Stomach (tissue), 4 donors: Measurements from ENCODE around the gene TMPRSS3.

Experiments
- EP300 ChIP-seq: sonication (generic); formaldehyde crosslinking; IDR thresholded peaks from one replicate; pipeline ENCODE4 v1.6.1; 2017; ENCODE audit warnings: antibody characterized with exemption
- POLR2A ChIP-seq, 4 donors: fragments of 450-650 bp; IDR thresholded peaks; one replicate each; pipeline ENCODE4 v1.6.1; 2016; ENCODE audit warnings: antibody characterized with exemption in 4 of 4, control low read depth in 2 of 4, mild to moderate bottlenecking in 1 of 4, moderate library complexity in 1 of 4
- POLR2AphosphoS5 ChIP-seq, 3 donors: sonication (generic); formaldehyde crosslinking; IDR thresholded peaks; one replicate each; pipeline ENCODE4 v1.6.1; 2016; ENCODE audit warnings: antibody characterized with exemption in 3 of 3
- TF ChIP-seq, protein P1 (sequence below), 7 experiments: fragments of 450-650 bp in 4 of 7; fragments of 200-600 bp in 3 of 7; sonication (generic) in 3 of 7; IDR thresholded peaks; one replicate each; pipeline ENCODE4 v1.5.1; 2016 to 2019; ENCODE audit warnings: antibody characterized with exemption in 7 of 7, control low read depth in 2 of 7, mild to moderate bottlenecking in 1 of 7

DNA sequence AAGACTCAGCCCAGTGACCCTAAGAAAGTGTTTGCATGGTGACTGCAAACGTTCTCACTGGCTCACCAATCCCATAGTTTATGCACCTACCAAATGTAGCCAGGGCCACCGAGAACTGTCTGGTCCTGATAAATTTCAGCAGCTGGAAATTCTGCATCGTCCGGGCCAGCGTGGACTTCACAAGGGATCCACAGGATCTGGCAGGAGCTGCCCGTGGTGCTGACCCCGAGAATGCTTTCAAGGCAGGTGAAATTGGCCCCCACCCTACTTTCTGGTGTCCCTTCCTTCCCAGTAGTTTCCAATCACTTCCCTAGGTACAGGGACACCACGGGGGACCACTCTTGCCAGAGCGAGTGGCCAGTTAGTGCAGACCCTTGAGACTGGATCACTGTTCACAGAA is 34.0 kb upstream of the TMPRSS3 start:
- TF ChIP-seq POLR2AphosphoS5 (IDR thresholded peaks at IDR 0.05) (no peak), EP300 (no peak), POLR2A (IDR thresholded peaks at IDR 0.05) (no peak)
- TF ChIP-seq, protein P1, sequence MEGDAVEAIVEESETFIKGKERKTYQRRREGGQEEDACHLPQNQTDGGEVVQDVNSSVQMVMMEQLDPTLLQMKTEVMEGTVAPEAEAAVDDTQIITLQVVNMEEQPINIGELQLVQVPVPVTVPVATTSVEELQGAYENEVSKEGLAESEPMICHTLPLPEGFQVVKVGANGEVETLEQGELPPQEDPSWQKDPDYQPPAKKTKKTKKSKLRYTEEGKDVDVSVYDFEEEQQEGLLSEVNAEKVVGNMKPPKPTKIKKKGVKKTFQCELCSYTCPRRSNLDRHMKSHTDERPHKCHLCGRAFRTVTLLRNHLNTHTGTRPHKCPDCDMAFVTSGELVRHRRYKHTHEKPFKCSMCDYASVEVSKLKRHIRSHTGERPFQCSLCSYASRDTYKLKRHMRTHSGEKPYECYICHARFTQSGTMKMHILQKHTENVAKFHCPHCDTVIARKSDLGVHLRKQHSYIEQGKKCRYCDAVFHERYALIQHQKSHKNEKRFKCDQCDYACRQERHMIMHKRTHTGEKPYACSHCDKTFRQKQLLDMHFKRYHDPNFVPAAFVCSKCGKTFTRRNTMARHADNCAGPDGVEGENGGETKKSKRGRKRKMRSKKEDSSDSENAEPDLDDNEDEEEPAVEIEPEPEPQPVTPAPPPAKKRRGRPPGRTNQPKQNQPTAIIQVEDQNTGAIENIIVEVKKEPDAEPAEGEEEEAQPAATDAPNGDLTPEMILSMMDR (IDR thresholded peaks at IDR 0.05): no peak
